ENCODE results near the gene NEK6. TPM values are rescaled to one million over a fixed set of nuclear protein-coding genes. Genes with fewer than 3 reads are reported as not detected.
A peak's percentile ranks its signal among the peaks of the same experiment; 100 is the strongest.

NEK6 gene
- total RNA-seq, 8 experiments from 2014 or later: 2.4 to 33.4 (median 7.2) TPM

DNA sequence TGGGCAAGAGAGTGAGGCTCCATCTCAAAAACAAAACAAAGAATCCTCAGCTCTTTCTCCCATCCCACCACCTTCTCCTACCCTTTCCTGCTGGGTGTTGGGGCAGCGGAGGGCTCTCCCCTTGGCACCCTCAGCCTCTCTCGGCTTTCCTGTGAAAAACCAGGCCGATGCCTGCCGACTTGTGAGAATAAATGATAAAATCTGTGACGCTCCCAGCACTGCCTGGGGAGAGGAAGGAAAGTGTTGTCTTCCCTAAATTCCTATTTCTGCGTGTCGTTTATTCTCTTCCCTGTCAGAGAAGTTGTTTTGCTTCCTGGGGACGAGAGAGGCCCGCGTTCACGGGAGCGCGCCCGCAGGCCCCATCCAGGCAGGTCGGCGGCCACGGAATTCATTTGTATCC, 19.7 kb downstream of the NEK6 start:
- no peak overlapping the region for H3K27ac ChIP-seq
- no peak for ATAC-seq (replicated peaks in 6 of 8)
- WGBS, 10 experiments: 84 to 100% (median 90%) methylated on average over 1 to 9 of the region's 17 CpGs; no CpG with 5 or more reads in 4 of the 10 experiments
- no peak overlapping the region for H3K4me3 ChIP-seq
- in situ Hi-C loops (cut with MboI; ENCODE audit: low pct_unique_long_range_greater_than_20kb in 2 of 9, low sequenced_read_pairs in 9 of 9, unreplicated experiment in 9 of 9): no loop called here
- H3K4me1 ChIP-seq (replicated peaks in 1 of 2): peaks cover 14 to 27% of the 10 kb centered on the region in 2 donors

- Histone ChIP-seq H3K27ac (no peak overlapping the region), H3K4me3 (no peak overlapping the region), H3K4me1 (replicated peaks in 1 of 2) (peaks cover 17 to 27% of the 10 kb centered on the region in 2 donors)
- in situ Hi-C loops (cut with MboI; ENCODE audit: low pct_unique_long_range_greater_than_20kb in 2 of 9, low sequenced_read_pairs in 9 of 9, unreplicated experiment in 9 of 9): no loop called here
- ATAC-seq (replicated peaks in 6 of 8): no peak
- WGBS, 10 experiments: 86 to 100% (median 92%) methylated on average over 3 to 10 of the region's 18 CpGs; no CpG with 5 or more reads in 4 of the 10 experiments
Observed at GRCh38 chr9:124278054-124278540, 20.3 kb downstream of the NEK6 start.

DNA sequence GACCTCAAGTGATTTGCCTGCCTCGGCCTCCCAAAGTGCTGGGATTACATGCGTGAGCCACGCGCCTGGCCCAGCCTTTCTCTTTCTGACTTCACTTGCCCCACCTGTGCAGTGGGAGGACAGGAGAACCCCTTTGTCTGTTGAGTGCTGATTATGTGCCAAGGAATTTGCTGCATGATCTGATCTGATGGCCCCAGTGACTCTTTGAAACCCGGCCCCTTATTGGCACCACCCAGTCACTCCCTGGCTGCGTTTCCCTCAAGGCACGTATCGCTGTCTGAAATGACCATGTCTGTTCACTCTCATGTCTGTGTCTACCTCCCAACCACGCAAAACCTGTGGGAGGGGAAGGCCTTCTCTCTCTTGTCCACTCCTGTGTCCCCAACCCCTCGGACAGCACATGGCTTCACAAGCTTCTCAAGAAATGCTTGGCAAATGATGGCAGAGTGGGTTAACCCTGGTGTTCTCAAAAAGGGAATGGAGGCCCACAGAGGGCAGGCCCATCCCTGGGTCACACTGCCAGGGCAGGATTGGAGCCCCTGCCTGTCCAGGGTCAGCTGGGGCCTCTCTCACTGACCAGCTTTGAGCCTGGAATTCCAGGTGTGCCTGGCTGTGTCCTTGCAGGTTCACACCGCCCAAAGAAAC, 21.9 kb downstream of the NEK6 start:
- Histone ChIP-seq H3K27ac (no peak overlapping the region), H3K4me1 (replicated peaks in 1 of 2) (peaks cover 10 to 16% of the 10 kb centered on the region in 2 donors), H3K4me3 (no peak overlapping the region)
- WGBS, 10 experiments: 78 to 100% (median 96%) methylated on average over 2 to 7 of the region's 11 CpGs; no CpG with 5 or more reads in 3 of the 10 experiments
- in situ Hi-C loops (cut with MboI; ENCODE audit: low pct_unique_long_range_greater_than_20kb in 2 of 9, low sequenced_read_pairs in 9 of 9, unreplicated experiment in 9 of 9): no loop called here
- ATAC-seq (replicated peaks in 6 of 8): peak in 2 of 8 experiments; percentile 14 to 38

DNA sequence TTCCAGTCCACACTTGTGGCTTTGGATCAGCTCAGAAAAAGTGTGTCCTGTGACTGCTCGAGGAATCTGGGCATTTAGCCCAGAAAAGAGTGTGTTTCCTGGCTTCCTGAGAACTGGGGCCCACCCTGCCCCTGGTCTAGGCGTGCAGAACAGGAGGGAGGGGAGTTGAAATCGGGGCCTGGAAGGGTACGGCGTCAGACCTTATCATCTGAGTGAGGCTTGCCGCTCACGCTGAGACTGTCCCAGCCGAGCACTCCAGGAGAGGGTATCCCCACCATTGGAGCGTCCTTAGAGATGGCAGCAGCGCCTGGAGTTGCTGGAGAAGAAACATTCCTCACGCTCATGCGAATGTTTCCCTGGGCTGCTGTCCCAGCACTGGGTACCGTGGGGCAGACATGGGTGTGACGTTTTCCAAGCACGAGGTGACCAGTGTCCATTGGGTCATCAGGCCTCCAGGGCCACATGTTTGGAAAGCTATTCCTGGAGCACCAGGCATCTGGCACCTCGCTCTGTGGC, 22.5 kb downstream of the NEK6 start:
- peak in 5 of 8 experiments; percentile 11 to 87 (median 30) for ATAC-seq (replicated peaks in 6 of 8)
- WGBS, 10 experiments: 17 to 100% (median 93%) methylated on average over 1 to 9 of the region's 16 CpGs; no CpG with 5 or more reads in 3 of the 10 experiments
- in situ Hi-C loops (cut with MboI; ENCODE audit: low pct_unique_long_range_greater_than_20kb in 2 of 9, low sequenced_read_pairs in 9 of 9, unreplicated experiment in 9 of 9): no loop called here
- Histone ChIP-seq H3K4me3 (no peak overlapping the region), H3K27ac (no peak overlapping the region), H3K4me1 (replicated peaks in 1 of 2) (peaks cover 12 to 22% of the 10 kb centered on the region in 2 donors)

DNA sequence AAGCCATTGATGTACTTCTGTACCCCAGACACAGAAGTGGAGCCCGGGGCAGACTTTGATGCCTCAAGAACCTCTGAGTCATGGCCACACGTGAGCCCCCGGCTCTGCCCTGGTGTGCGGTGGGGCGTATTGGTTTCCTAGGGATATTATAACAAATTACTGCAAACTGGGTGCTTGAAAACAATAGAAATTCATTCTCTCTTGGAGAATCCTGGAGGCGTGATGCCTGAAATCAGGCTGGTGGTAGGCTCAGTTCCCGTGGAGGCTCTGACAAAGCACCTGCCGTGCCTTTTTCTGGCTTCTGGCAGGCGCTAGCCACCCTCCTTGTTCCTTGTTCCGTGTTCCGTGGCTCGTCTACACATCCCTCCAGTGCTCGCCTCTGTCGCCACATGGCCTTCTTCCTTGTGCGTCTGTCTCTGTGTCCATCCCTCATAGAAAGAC, 24.2 kb downstream of the NEK6 start:
- Histone ChIP-seq H3K4me3 (no peak overlapping the region), H3K27ac (no peak overlapping the region), H3K4me1 (replicated peaks in 1 of 2) (peaks cover 17 to 36% of the 10 kb centered on the region in 2 donors)
- in situ Hi-C loops (cut with MboI; ENCODE audit: low pct_unique_long_range_greater_than_20kb in 2 of 9, low sequenced_read_pairs in 9 of 9, unreplicated experiment in 9 of 9): no loop called here
- 40 to 100% (median 93%) methylated on average over 1 to 9 of the region's 15 CpGs; no CpG with 5 or more reads in 3 of the 10 experiments for WGBS, 10 experiments
- peak in 4 of 8 experiments; percentile 31 to 71 (median 59) for ATAC-seq (replicated peaks in 6 of 8)

- H3K4me3 ChIP-seq: no peak overlapping the region
- in situ Hi-C loops (cut with MboI; ENCODE audit: low pct_unique_long_range_greater_than_20kb in 2 of 9, low sequenced_read_pairs in 9 of 9, unreplicated experiment in 9 of 9): no loop called here
- H3K27ac ChIP-seq: peak overlapping the region in 1 of 2 donors; percentile 59
- ATAC-seq (replicated peaks in 6 of 8): peak in 5 of 8 experiments; percentile 2 to 40 (median 24)
- WGBS, 10 experiments: 47 to 100% (median 71%) methylated on average over 1 to 5 of the region's 20 CpGs; no CpG with 5 or more reads in 5 of the 10 experiments
- peaks cover 21 to 41% of the 10 kb centered on the region in 2 donors for H3K4me1 ChIP-seq (replicated peaks in 1 of 2)
Observed at GRCh38 chr9:124282442-124283227, 24.9 kb downstream of the NEK6 start.

- in situ Hi-C loops (cut with MboI; ENCODE audit: low pct_unique_long_range_greater_than_20kb in 2 of 9, low sequenced_read_pairs in 9 of 9, unreplicated experiment in 9 of 9): no loop called here
- ATAC-seq (replicated peaks in 6 of 8): no peak
- H3K27ac ChIP-seq: peak overlapping the region in 1 of 2 donors; percentile 59
- no peak overlapping the region for H3K4me3 ChIP-seq
- WGBS, 10 experiments: 82 to 96% (median 91%) methylated on average over 3 to 6 of the region's 15 CpGs; no CpG with 5 or more reads in 4 of the 10 experiments
- peaks cover 26 to 43% of the 10 kb centered on the region in 2 donors for H3K4me1 ChIP-seq (replicated peaks in 1 of 2)
Observed at GRCh38 chr9:124283228-124283814, 25.6 kb downstream of the NEK6 start.

DNA sequence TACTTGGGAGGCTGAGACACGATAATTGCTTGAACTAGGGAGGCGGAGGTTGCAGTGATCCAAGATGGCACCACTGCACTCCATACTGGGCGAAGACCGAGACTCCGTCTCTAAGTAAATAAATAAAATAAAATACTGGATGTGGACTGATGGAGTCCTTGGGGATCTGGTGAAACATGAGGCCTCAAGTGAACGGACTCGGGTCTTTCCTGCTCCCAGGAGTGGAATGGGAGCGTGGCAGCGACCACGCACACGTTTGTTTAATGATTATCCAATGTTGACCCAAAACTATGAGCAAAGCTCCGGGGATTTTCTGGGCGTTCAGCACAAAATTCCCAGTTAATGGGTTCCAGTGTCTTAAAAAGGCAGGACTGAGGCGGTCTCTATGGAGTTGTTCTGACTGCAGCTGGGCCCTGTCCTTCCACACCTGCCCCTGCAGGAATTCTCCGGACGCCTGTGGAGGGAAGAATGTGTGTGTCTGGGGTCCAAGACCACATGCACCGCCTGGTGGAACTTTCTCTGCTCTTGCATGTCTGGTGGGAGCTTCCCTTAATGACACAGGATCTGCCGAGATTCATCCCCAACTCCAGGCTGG, 26.6 kb downstream of the NEK6 start:
- WGBS, 10 experiments: 50 to 100% (median 87%) methylated on average over 1 to 14 of the region's 18 CpGs; no CpG with 5 or more reads in 3 of the 10 experiments
- in situ Hi-C loops (cut with MboI; ENCODE audit: low pct_unique_long_range_greater_than_20kb in 2 of 9, low sequenced_read_pairs in 9 of 9, unreplicated experiment in 9 of 9): no loop called here
- H3K27ac ChIP-seq: no peak overlapping the region
- peaks cover 26 to 43% of the 10 kb centered on the region in 2 donors for H3K4me1 ChIP-seq (replicated peaks in 1 of 2)
- ATAC-seq (replicated peaks in 6 of 8): no peak
- H3K4me3 ChIP-seq: no peak overlapping the region

DNA sequence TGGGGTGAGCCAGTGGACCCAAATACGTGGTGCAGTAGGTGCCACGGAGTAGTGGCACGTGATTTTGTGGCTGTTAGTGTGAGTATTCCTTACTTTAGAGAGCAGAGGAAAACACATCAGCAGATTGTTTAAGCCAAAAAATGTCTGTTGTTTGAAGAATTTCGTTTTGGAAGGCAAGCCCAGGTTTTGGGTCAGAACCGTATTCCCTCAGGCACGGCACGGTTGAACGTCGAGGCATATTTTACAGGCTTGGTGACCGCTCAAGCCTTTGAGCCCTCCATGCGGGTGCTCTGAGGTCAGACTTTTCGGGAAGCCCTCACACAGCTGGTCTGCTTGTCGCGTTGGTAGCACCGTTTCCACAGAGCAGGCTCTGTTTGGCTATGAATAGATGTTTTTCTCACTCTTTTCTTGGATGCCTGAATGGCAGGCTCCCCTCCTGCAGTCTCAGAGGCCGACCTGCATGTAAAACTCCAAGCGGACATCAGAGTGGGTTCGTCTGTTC, 27.2 kb downstream of the NEK6 start:
- in situ Hi-C loops (cut with MboI; ENCODE audit: low pct_unique_long_range_greater_than_20kb in 2 of 9, low sequenced_read_pairs in 9 of 9, unreplicated experiment in 9 of 9): no loop called here
- H3K27ac ChIP-seq: peak overlapping the region in 1 of 2 donors; percentile 42
- H3K4me1 ChIP-seq (replicated peaks in 1 of 2): peaks cover 26 to 43% of the 10 kb centered on the region in 2 donors
- 0 to 79% (median 57%) methylated on average over 1 to 14 of the region's 18 CpGs; no CpG with 5 or more reads in 4 of the 10 experiments for WGBS, 10 experiments
- no peak overlapping the region for H3K4me3 ChIP-seq
- ATAC-seq (replicated peaks in 6 of 8): peak in 2 of 8 experiments; percentile 34

DNA sequence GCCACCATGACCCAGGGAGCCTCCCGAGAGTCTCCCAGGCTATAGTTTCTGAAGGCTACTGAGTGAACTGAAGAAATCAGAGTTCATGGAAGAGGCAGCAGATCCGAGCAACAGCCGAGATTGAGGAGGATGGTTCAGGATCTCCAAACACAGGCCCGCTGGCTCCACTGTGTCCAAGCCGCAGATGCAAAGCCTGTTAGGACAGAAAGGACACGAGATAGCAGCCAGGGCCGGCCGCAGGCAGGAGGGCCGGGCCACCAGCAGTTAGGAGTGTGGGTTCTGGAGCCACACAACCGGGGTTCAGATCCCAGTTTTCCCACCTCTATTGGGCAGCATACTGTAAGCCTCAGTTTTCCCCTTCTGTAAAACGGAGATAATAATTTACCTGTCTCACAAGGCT, 27.7 kb downstream of the NEK6 start:
- in situ Hi-C loops (cut with MboI; ENCODE audit: low pct_unique_long_range_greater_than_20kb in 2 of 9, low sequenced_read_pairs in 9 of 9, unreplicated experiment in 9 of 9): no loop called here
- ATAC-seq (replicated peaks in 6 of 8): peak in 1 of 8 experiments; percentile 2
- Histone ChIP-seq H3K4me3 (no peak overlapping the region), H3K4me1 (replicated peaks in 1 of 2) (peaks cover 26 to 43% of the 10 kb centered on the region in 2 donors), H3K27ac (peak overlapping the region in 1 of 2 donors; percentile 42)
- 80 to 95% (median 86%) methylated on average over 1 to 6 of the region's 11 CpGs; no CpG with 5 or more reads in 4 of the 10 experiments for WGBS, 10 experiments

GRCh38 chr9:124285903-124286291, 28.1 kb downstream of the NEK6 start:
- Histone ChIP-seq H3K27ac (peak overlapping the region in 1 of 2 donors; percentile 55), H3K4me1 (replicated peaks in 1 of 2) (peaks cover 26 to 43% of the 10 kb centered on the region in 2 donors), H3K4me3 (no peak overlapping the region)
- WGBS, 10 experiments: 7 to 85% (median 46%) methylated on average over 2 to 6 of the region's 9 CpGs; no CpG with 5 or more reads in 4 of the 10 experiments
- in situ Hi-C loops (cut with MboI; ENCODE audit: low pct_unique_long_range_greater_than_20kb in 2 of 9, low sequenced_read_pairs in 9 of 9, unreplicated experiment in 9 of 9): no loop called here
- peak in 6 of 8 experiments; percentile 28 to 70 (median 50) for ATAC-seq (replicated peaks in 6 of 8)

Measured in motor neuron (in vitro differentiated cells).